Activated effector memory CD4-positive, alpha-beta T cell treated with Interleukin-2 at 50 U/mL for 16 hours (primary cell): ENCODE measurements around the gene SREK1.
"Not testable (repeated sequence)": the region's sequence is repeated elsewhere in the genome, so short reads cannot be mapped to it uniquely, and the experiment has no call there.

Source experiments
- DNase-seq: peaks from one replicate; pipeline ENCODE4 v3.0.0-alpha.2; 2020

SREK1 gene

DNA sequence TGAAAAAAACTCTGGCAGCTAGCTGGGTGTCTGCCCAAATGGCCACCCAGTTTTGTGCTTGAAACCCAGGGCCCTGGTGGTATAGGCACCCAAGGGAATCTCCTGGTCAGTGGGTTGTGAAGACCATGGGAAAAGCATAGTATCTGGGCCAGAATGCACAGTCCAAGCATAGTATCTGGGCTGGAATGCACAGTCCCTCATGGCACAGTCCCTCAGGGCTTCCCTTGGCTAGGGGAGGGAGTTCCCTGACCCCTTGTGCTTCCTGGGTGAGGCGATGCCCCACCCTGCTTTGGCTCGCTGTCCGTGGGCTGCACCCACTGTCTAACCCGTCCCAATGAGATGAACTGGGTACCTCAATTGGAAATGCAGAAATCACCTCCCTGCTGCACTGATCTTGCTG lies 78.8 kb downstream of the SREK1 start:
- DNase-seq = not testable (repeated sequence)

DNA sequence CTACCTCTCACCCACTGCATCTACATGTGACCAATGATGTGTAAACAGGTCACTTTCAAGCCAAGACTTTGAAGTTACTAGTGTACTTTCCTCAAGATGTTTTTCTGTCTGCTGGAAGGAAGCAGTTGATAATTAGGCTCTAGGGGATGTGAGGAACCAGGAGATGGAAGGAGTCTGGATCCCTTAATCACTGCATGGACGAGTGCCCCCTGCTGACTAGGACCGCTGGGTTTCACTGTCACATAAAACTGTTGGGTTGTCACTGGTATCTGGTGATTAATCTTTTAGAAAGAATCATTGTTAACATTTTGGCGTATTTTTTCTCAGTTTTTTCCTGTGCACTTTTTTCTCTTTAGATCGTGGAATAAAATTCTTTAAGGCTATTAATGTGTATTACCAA lies 79.5 kb downstream of the SREK1 start:
- no peak for DNase-seq

DNA sequence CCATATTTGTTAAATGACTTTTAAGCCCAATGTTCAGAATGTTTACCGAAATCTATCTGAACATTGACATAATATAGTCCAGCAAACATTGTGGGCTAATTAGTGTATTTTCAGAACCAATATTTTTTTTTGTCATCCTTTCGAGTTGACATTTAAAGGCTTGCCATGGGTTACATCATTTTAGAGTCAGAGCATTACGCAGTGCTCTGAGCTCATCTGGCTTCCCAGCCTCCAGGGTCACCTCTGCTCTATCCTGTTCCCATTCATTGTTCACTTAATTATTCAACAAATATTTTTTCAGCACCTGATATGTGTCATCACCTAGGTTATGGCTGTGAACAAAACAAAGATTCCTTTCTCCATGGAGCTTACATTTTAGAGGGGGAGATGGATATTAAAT lies 80.2 kb downstream of the SREK1 start:
- no peak for DNase-seq

DNA sequence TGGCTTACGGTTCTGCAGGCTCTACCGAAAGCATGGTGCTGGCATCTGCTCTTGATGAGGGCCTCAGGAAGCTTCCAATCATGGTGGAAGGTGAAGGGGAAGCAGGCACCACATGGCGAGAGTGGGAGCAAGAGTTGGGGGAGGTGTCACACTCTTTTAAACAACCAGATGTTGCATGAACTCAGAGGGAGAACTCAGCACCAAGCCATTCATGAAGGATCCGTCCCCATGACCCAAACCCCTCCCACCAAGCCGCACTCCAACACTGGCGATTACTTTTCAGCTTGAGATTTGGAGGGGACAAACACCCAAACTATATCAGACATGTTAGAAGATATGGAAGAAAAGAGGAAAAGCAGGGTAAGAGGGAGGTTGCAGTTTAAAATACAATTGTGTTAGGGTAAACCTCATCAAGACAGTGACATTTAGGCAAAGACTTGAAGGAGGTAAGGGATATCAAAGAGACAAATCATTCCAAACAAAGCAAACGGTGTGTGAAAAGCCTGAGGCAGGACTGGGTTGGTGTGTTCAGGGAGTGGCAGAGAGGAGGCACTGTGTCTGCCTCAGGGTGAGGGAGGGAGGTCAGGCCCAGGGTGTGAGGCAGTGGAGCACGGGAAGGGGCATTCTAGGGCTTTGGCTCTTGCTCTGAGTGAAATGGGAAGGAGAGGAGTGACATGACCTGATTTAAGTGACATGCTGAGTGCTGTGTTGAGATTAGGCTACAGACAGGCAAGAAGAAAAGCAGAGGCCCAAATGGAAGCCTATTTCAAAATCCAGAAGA lies 80.9 kb downstream of the SREK1 start:
- DNase-seq = no peak

DNA sequence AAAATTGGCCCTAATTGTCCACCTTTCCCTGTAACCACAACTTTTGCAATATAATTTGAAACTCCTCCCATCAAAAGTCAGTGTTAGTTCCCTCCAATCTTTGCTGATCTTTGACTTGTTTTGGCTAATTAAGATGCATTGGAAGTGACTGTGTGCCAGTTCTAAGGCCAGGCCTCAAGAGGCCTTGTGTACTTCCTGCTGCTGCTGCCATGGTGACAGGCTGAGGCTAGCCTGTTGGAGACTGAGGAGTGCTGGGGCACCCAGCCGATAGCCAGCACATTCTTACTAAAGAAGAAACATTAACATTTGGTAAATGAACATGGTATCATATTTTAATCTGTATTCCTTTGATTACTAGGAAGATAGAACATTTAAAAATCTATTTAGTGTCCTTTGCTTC lies 86.5 kb downstream of the SREK1 start:
- no peak for DNase-seq

DNA sequence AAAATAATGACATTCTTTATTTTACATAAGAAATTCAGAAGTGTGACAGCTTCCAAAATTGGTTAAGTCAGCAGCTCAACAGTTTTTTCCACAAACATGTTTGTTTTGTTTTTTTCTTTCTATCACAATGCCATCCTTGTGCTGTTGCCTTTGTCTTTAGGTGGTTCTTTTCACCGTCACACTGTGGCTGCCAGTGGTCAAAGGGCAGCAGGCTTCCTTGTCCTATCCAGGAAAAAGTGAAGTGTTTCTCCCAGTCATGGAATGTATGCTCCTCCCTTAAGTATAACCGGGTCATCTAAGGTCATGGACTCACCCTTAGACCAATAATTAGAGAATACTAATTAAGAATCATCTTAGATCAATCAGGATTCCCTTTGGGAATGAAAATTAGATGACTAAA lies 87.4 kb downstream of the SREK1 start:
- DNase-seq = no peak

DNA sequence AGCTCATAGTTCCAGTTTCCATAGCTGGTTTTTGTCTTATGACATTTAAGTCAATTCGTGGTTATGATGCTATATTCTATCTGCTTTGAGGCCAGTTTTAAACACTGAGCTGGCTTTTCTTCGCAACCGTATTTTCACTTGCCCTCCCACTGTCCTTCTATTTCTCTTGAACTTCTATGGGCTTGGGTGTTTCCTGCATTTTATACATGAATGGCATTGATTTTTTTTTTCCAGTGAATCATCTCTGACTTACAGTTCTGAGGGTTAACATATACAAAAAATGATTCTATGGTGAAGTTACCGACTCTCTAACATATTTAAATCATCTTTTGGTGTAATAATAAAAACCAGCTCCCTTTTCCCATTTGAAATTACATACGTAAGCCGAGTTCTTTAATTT lies 88.2 kb downstream of the SREK1 start:
- no peak for DNase-seq

DNA sequence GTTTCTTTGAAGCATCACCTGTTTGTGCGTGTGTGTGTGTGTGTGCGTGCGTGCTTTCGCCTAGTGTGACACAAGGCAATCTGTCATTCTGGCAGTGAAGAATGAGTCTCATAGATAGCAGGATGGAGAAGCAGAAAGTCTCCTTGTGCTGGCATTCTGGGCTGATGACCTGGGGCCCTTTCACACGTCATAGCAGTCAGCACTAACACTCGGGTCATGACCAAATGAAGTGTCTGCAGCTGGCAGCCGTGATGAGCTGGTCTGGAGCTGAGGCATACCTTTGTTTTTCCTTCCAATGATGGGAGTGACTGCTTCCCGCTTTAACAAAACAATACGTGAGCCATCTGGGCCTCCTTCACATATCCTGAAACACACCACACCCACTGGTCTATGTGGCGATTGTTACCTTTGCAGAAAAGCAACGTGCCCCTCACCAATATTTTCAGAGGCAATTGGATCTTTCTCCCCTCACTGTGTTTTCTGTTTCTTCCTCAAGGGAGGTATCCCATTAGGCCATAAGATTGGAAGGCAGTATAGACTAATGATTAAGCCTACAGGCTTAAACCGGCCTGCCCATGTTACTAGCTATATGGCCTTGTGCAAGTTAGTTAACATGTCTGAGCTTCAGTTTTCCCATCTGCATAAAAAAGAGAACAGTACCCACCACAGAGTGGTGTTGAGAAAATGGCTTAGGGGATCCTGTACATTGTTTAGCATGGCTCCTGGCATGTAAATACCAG lies 88.8 kb downstream of the SREK1 start:
- DNase-seq = no peak
